WTC11 (cell line): Measurements from ENCODE around the gene DNM3.

Experiments used
- ELF4 ChIP-seq: sonication (generic); formaldehyde crosslinking; IDR thresholded peaks from 2 replicates; pipeline ENCODE4 v1.8.1; 2022; ENCODE audit warnings: low read depth, mild to moderate bottlenecking, moderate library complexity, missing genetic modification reagents
- ESRRA ChIP-seq: sonication (generic); formaldehyde crosslinking; IDR thresholded peaks from 2 replicates; pipeline ENCODE4 v1.8.1; 2022; ENCODE audit warnings: mild to moderate bottlenecking, missing genetic modification reagents, borderline replicate concordance
- NFYB ChIP-seq: sonication (generic); formaldehyde crosslinking; conservative IDR thresholded peaks from 2 replicates; pipeline ENCODE4 v1.8.0; 2022; ENCODE audit warnings: low read depth, missing genetic modification reagents
- TCF7 ChIP-seq: sonication (generic); formaldehyde crosslinking; IDR thresholded peaks from 2 replicates; pipeline ENCODE4 v1.8.0; 2022; ENCODE audit warnings: mild to moderate bottlenecking, low read depth, missing genetic modification reagents, moderate library complexity
- TEAD1 ChIP-seq: sonication (generic); formaldehyde crosslinking; IDR thresholded peaks from 2 replicates; pipeline ENCODE4 v1.8.0; 2022; ENCODE audit warnings: mild to moderate bottlenecking, missing genetic modification reagents
- TP53 ChIP-seq: sonication (generic); formaldehyde crosslinking; IDR thresholded peaks from 2 replicates; pipeline ENCODE4 v1.8.1; 2023; ENCODE audit warnings: mild to moderate bottlenecking, missing genetic modification reagents
- ZNF423 ChIP-seq: fragments of 250-450 bp; sonication (Bioruptor Pico); IDR thresholded peaks from 2 replicates; pipeline ENCODE4 v2.1.2; 2022; ENCODE audit warnings: mild to moderate bottlenecking, moderate library complexity
- TF ChIP-seq, protein P1 (sequence below): sonication (generic); formaldehyde crosslinking; IDR thresholded peaks from 2 replicates; pipeline ENCODE4 v1.8.1; 2023; ENCODE audit warnings: mild to moderate bottlenecking, missing genetic modification reagents
- TF ChIP-seq, protein P2 (sequence below): fragments of 200-600 bp; IDR thresholded peaks from 2 replicates; pipeline ENCODE4 v1.8.0; 2022; ENCODE audit warnings: antibody characterized with exemption
- TF ChIP-seq, protein P3 (sequence below): sonication (generic); formaldehyde crosslinking; IDR thresholded peaks from 2 replicates; pipeline ENCODE4 v1.8.0; 2022; ENCODE audit warnings: mild to moderate bottlenecking, missing genetic modification reagents
- TF ChIP-seq, protein P4 (sequence below): sonication (generic); formaldehyde crosslinking; IDR thresholded peaks from 2 replicates; pipeline ENCODE4 v1.8.1; 2023; ENCODE audit warnings: mild to moderate bottlenecking, missing genetic modification reagents, moderate library complexity

DNA sequence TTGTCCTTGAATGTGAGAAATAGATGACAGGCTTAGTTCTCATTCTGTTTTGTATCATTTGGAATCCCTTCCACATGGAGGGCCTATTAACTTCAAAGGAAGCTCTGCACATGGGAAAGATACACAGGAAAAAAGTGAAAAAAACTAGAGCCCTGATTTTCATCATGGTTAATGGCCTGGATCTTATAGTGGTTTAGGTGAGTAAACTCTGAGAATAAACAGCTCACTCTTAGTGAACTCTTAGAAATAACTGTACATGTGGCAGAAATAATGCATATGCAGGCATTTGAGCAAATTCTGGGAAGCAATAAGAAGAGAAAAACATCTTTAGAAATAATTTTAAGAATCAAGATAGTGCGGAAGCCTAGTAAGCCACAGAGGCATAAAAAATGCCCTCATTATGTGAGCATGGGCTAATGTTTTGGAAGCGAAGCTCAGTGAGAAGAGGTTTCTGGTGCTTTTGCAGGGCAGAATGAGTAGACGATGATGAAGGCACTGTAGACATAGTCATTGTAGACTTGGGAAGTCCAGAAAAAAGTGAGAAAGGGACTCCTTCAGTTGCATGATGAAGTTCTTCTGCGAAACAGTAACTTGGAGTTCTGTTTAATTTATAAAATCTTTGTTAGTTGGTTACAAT lies 279.9 kb downstream of the DNM3 start:
- TF ChIP-seq ZNF423 (CRISPR knock-in tag) (no peak), ELF4 (CRISPR knock-in tag) (no peak), TCF7 (CRISPR knock-in tag) (no peak), NFYB (CRISPR knock-in tag) (no peak), TP53 (CRISPR knock-in tag) (no peak), ESRRA (CRISPR knock-in tag) (no peak), TEAD1 (no peak)
- TF ChIP-seq, protein P1, sequence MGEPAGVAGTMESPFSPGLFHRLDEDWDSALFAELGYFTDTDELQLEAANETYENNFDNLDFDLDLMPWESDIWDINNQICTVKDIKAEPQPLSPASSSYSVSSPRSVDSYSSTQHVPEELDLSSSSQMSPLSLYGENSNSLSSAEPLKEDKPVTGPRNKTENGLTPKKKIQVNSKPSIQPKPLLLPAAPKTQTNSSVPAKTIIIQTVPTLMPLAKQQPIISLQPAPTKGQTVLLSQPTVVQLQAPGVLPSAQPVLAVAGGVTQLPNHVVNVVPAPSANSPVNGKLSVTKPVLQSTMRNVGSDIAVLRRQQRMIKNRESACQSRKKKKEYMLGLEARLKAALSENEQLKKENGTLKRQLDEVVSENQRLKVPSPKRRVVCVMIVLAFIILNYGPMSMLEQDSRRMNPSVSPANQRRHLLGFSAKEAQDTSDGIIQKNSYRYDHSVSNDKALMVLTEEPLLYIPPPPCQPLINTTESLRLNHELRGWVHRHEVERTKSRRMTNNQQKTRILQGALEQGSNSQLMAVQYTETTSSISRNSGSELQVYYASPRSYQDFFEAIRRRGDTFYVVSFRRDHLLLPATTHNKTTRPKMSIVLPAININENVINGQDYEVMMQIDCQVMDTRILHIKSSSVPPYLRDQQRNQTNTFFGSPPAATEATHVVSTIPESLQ (CRISPR knock-in tag), result no peak
- TF ChIP-seq, protein P2, sequence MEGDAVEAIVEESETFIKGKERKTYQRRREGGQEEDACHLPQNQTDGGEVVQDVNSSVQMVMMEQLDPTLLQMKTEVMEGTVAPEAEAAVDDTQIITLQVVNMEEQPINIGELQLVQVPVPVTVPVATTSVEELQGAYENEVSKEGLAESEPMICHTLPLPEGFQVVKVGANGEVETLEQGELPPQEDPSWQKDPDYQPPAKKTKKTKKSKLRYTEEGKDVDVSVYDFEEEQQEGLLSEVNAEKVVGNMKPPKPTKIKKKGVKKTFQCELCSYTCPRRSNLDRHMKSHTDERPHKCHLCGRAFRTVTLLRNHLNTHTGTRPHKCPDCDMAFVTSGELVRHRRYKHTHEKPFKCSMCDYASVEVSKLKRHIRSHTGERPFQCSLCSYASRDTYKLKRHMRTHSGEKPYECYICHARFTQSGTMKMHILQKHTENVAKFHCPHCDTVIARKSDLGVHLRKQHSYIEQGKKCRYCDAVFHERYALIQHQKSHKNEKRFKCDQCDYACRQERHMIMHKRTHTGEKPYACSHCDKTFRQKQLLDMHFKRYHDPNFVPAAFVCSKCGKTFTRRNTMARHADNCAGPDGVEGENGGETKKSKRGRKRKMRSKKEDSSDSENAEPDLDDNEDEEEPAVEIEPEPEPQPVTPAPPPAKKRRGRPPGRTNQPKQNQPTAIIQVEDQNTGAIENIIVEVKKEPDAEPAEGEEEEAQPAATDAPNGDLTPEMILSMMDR, result no peak
- TF ChIP-seq, protein P3, sequence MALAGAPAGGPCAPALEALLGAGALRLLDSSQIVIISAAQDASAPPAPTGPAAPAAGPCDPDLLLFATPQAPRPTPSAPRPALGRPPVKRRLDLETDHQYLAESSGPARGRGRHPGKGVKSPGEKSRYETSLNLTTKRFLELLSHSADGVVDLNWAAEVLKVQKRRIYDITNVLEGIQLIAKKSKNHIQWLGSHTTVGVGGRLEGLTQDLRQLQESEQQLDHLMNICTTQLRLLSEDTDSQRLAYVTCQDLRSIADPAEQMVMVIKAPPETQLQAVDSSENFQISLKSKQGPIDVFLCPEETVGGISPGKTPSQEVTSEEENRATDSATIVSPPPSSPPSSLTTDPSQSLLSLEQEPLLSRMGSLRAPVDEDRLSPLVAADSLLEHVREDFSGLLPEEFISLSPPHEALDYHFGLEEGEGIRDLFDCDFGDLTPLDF (CRISPR knock-in tag), result no peak
- TF ChIP-seq, protein P4, sequence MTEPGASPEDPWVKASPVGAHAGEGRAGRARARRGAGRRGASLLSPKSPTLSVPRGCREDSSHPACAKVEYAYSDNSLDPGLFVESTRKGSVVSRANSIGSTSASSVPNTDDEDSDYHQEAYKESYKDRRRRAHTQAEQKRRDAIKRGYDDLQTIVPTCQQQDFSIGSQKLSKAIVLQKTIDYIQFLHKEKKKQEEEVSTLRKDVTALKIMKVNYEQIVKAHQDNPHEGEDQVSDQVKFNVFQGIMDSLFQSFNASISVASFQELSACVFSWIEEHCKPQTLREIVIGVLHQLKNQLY, result no peak
